Stimulated activated CD8-positive, alpha-beta memory T cell treated with anti-CD3 and anti-CD28 coated beads, Interleukin-2, amount 100 ng/mL, for 48 hours (primary cell): Measurements from ENCODE around the gene TXNDC2.

Source experiments
- DNase-seq, 2 donors: peaks; one replicate each; pipeline ENCODE4 v3.0.0-alpha.2; 2020; ENCODE audit warnings: low read depth in 2 of 2

TXNDC2 gene

GRCh38 chr18:9931678-9932077, 45.9 kb downstream of the TXNDC2 start:
- no peak for DNase-seq

DNA sequence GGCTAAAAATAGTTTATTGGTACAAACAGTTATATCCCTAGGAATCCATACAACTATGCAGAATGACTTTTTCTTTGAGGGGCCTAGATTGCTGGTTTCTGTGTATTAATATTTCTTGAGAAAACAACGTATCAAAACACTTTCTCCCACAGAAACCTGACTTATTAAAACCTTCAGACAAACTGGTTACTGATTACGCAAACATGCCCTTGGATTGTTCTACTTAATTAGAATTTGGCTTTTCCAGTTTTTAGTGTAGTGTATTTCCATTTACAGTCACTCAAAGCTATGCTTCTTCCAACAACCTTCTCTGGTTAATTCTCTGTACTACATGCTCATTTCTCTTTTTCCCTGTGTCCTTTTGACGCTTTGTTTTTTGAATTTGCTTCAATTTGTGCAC, 48.1 kb downstream of the TXNDC2 start:
- DNase-seq = no peak

DNA sequence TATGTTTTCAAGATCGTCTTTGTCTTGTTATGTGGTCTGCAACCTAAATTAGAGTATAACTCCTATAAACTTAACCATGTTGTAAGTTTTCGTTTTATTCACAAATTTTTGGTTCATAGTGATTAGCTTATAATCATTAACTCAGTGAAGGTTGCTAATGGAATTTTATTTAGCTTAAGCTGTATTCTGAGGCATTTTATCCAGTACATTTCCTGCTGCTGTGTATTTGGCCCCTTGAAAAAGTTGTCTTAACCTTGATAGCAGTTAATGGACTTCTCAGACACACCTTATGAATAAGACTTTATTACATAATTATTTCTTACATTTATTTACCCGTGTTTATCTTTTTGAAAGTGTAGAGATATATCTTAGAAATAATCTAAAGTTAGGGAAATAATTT, 48.5 kb downstream of the TXNDC2 start:
- DNase-seq = no peak
